GM19324 (cell line): Measurements from ENCODE around the gene SLC13A1.

ENCODE experiments used
- ATAC-seq: cut with Tn5 transposase; IDR thresholded peaks from one replicate; pipeline ENCODE4 v1.9.1; 2021; ENCODE audit warnings: mild to moderate bottlenecking, moderate library complexity; ENCODE audit not compliant: unreplicated experiment, low FRiP score

SLC13A1 gene

GRCh38 chr7:123198668-123199652 lies 809 bp downstream of the SLC13A1 start:
- no peak for ATAC-seq

DNA sequence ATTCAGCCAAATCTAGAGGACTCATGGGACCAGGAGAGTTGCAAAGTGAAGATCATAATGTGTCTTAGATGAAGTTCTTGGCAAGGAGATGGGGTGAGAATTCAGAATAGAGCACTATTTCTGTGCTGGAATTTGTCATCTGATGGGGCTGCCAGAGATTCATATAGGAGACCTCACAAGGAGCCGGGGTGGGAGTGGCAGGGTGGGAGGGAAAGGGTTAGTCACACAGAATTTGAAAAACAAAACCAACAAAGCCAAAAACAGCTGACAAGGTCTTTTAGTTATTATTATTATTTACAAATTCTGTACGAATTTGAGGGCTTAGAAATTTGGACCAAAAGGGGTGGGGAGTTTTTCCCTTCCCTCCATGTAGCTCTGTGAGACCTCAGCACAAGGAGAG lies 1.7 kb downstream of the SLC13A1 start:
- ATAC-seq = no peak

DNA sequence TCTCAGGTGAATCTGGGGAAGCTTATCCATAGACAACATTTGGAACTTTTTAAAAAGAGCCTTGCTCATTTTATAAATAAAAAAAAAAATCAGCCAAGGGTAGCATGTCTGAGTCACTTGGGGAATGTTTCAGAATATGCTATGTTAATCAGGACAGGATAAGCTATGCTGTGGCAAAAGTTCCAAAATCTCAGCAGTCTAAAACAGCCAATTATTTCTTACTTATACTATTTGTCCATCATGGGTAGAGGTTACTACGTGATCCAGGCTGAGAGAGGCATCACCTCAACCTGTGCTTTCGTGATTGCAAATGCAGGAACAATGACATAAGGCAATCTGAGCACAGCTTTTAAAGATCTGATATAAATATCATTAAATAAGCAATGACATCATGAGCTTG lies 6.5 kb downstream of the SLC13A1 start:
- ATAC-seq = no peak

DNA sequence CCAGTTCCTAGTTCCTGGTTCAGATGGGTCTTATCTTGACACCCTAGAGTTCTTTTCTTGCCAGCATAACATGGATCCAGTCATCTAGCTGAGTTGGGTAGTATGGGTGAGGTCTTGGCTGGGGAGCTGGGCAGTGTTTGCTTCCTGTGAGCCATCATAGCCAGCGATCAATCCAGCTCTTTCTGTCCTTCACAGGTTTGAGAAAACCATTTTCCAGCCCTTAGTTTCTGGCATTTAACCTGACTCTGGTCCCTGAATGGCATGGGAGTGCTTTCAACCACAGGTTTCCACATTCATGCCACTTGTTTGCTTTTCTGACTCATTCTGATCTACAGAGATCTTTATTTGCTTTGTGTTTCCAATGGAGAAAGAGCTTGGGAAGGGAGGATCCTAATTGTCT lies 8.6 kb downstream of the SLC13A1 start:
- no peak for ATAC-seq

- ATAC-seq = peak; percentile 89
Observed at GRCh38 chr7:123190109-123190831, 9.5 kb downstream of the SLC13A1 start.

GRCh38 chr7:123185756-123186155 lies 14.0 kb downstream of the SLC13A1 start:
- no peak for ATAC-seq

GRCh38 chr7:123184271-123184670 lies 15.5 kb downstream of the SLC13A1 start:
- no peak for ATAC-seq

GRCh38 chr7:123183431-123183830 lies 16.3 kb downstream of the SLC13A1 start:
- ATAC-seq = no peak

- no peak for ATAC-seq
Observed at GRCh38 chr7:123177442-123177841, 22.3 kb downstream of the SLC13A1 start.

DNA sequence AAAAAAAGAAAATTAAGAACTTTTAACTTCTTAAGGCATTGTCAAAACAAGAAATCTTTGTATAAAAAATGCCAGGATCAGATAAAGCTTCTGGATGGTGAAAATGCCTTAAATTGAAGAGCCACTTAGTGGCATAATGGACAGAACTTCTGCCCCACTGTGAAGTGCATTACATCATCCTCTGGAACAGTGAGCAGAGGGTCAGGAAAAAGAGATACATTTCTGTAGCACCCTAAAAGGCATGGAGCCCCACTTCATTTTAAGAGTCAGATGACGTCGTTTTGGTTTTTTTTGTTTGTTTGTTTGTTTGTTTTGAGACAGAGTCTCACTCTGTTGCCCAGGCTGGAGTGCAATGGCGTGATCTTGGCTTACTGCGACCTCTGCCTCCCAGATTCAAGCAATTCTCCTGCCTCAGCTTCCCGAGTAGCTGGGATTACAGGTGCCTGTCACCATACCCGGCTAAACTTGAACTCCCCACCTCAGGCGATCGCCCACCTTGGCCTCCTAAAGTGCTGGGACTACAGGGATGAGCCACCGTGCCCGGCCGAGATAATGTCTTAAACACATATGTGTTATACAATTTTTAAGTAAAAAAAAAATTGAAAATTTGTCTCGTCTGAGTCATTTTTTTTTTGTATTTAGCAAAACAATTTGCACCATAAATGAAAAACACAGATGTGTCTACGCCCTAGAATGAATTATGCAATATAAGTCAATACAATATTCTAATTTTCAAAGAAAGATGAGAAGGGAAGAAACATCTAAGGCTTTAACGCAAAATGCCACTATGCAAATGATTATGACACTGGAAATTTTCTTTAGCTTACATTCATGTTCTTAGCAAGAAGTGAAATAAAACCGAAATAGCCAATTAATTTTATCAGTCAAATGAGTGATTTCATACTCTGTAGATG lies 29.2 kb downstream of the SLC13A1 start:
- no peak for ATAC-seq

DNA sequence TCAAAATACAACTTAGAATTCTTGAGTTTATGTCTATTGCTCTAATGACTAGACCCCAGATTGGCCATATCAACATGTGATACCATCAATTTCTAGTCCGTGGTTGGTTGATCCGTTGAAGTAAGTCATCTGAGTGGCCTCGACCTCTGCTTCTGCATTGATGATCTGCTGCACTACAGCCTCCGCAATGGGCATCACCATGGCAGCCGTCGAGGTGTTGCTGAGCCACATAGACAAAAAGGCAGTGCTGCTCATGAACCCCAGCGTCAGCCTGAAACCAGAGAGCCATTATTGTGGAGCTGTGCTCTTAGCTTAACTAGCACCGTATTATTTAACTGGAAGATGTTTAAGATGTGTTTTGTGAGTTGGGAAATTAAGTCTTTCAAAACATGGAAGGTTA lies 30.7 kb downstream of the SLC13A1 start:
- ATAC-seq = no peak

- ATAC-seq = no peak
Observed at GRCh38 chr7:123157606-123158005, 42.2 kb downstream of the SLC13A1 start.

GRCh38 chr7:123155571-123155970 lies 44.2 kb downstream of the SLC13A1 start:
- no peak for ATAC-seq

DNA sequence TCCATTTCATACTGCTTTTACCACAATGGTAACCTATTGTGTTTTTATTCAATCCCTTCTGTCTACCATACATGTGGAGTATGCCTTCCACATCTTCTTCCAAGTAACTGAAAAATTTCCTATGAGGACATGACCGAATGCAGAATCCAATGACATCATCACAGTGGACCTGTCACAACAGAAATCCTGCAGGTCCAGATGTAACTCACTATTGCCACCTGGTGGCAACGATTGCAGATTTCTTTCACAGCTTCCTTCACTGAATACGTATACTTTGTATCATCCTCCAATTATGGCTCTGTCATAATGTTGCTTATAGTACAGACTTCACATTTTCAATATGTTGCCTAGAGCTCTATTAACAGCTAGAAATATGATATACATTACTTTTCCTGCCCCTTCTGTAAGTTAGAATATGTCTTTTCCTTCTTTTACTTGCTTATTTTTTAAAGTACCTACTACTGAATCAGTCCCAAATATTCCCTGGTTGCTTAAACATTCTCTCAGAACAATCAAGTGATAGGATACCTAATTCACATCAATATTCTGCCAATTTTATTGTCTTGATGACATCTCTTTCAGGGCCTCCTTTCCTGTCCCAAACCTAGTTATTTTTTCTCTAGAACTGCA lies 45.4 kb downstream of the SLC13A1 start:
- ATAC-seq = peak; percentile 94

DNA sequence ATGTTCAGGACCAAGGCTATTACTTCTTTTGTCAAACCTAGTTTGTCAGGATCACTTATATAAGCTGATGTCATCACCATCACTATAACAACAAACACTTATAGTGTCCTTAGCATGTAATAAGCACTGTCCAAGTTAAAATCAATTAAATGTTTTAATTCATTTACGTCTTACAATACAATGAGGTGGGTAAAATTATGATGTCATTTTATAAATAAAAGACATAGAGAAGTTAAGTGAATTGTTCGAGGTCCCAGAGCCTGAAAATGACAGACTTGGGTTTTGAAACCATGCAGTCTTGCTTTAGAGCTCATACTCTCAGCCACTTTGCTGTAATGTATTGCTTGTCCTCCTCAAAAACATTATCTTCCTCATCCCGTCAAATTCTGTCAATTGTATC lies 48.3 kb downstream of the SLC13A1 start:
- ATAC-seq = no peak

GRCh38 chr7:123148813-123149212 lies 51.0 kb downstream of the SLC13A1 start:
- ATAC-seq = no peak

- ATAC-seq = no peak
Observed at GRCh38 chr7:123143252-123144006, 56.3 kb downstream of the SLC13A1 start.

DNA sequence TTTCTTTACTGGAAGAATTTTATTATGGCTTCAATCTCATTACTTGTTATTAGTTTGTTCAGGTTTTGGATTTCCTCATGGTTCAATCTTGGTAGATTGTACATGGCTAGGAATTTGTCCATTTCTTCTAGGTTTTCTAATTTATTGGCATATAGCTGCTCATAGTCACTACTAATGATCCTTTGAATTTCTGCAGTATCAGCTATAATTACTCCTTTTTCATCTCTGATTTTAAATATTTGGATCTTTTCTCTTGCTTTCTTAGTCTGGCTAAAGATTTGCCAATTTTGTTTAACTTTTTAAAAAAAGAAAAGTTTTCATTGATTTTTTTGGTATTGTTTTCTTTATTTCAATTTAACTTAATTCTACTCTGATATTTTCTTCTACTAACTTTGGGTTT lies 59.2 kb downstream of the SLC13A1 start:
- ATAC-seq = no peak

DNA sequence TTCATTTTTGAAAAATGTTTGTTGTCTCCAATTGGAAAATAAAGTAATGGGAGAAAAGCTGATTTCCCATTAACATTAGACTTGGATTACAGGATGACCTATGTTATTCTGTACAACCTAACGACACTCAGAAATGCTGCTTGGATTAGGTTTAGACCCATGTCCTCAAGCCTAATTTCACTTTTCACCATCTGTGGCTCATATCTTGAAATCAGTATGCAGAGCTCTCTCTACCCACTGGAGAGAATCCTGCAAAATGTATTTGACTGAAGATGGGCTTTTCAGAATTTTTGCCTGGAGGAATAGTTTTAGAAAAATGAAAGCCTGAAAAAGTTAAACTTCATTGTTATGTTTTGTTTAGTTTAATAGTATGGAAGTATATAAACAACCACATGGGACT lies 63.8 kb downstream of the SLC13A1 start:
- ATAC-seq = no peak
